Erythroblast (primary cell): Measurements from ENCODE around the gene TRIO.

Experiments
- GATA1 ChIP-seq: IDR thresholded peaks from 2 replicates; pipeline ENCODE4 v1.6.1; 2011; ENCODE audit warnings: low read depth, mild to moderate bottlenecking, control low read depth, low read length, moderate library complexity
- POLR2A ChIP-seq: IDR thresholded peaks from 2 replicates; pipeline ENCODE4 v1.6.1; 2011; ENCODE audit warnings: mild to moderate bottlenecking, low read length

DNA sequence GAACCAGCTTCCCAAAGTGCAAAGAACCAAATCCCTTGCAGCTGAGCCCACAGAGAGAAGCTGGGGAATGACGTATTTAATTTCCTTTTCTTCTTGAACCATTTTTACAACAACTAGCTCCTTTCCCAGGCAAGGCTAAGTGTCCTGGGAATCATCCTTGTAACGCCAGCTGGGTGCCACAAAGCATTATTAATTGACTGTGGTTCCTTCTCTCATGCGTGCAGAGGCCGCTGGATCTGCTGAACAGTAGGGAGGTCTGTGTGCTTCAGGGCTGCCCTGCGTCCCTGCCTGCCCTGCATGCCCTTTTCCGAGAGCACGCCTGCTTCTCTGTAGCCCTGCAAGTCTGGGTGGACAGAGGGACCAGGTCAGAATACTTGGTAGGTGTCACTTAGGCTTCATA, 314.3 kb downstream of the TRIO start:
- TF ChIP-seq POLR2A (no peak), GATA1 (no peak)
